ENCODE data around the gene NCKAP5. TPM values are rescaled to one million over a fixed set of nuclear protein-coding genes. Genes with fewer than 3 reads are reported as not detected.
A peak's percentile ranks its signal among the peaks of the same experiment; 100 is the strongest.

NCKAP5 gene
- total RNA-seq, 4 donors from 2014 or later = 2.7 to 11.7 (median 5.6) TPM

DNA sequence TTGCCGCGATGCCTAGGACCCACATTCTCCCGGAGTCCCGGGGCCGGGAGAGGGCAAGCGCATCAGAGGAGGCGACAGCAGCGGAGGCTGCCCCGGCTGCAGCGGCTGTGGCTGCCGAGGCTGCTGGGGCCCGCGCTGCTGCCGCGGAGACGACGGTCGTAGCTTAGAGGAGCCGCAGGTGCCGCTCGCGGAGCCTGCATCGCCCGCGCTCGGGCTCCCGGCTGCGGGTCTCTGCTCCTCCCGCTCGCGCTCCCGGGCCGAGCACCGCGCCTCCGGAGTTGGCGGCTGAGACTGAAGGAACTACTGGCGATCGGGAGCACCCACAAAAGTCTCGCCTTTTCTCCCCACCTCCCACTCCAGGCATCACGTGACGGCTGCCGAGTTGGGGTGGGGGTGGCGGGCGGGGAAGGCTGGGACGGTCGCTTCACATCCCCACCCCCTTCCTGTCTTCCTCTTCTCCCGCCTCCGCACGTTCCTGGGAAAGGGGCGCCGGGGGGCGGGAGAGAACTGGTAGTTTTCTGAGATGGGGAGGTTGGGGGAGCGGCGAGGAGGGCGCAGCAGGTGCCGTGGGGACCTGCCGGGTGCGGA lies 898.3 kb downstream of the NCKAP5 start, which contains the start of gene LYPD1:
Gene LYPD1 (minus strand): TSS at position 298 of the 588 bp plus-strand sequence. CDS start 273 bp downstream, at position 25.
- DNase-seq (ENCODE audit: low spot score in 2 of 2) = no peak
- Histone ChIP-seq H3K9me3 (no peaks in the 10 kb centered on the region), H3K4me3 (peak within 1 kb of the TSS; percentile 36 to 60 (median 53)), H3K36me3 (no peaks in the 10 kb centered on the region), H3K27me3 (peaks cover 3 to 33% of the 10 kb centered on the region in 2 donors), H3K27ac (peak within 1 kb of the TSS in 1 of 4 donors; percentile 29), H3K4me1 (peaks cover 0 to 38% (median 20%) of the 10 kb centered on the region in 4 donors)
- 0 to 2% methylated on average over 25 to 54 of the region's 59 CpGs for WGBS, 2 donors
- TF ChIP-seq EP300 (IDR thresholded peaks at IDR 0.05) (no peak), POLR2A (IDR thresholded peaks at IDR 0.05) (no peak)
- TF ChIP-seq, protein P1, sequence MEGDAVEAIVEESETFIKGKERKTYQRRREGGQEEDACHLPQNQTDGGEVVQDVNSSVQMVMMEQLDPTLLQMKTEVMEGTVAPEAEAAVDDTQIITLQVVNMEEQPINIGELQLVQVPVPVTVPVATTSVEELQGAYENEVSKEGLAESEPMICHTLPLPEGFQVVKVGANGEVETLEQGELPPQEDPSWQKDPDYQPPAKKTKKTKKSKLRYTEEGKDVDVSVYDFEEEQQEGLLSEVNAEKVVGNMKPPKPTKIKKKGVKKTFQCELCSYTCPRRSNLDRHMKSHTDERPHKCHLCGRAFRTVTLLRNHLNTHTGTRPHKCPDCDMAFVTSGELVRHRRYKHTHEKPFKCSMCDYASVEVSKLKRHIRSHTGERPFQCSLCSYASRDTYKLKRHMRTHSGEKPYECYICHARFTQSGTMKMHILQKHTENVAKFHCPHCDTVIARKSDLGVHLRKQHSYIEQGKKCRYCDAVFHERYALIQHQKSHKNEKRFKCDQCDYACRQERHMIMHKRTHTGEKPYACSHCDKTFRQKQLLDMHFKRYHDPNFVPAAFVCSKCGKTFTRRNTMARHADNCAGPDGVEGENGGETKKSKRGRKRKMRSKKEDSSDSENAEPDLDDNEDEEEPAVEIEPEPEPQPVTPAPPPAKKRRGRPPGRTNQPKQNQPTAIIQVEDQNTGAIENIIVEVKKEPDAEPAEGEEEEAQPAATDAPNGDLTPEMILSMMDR (IDR thresholded peaks at IDR 0.05) = no peak

DNA sequence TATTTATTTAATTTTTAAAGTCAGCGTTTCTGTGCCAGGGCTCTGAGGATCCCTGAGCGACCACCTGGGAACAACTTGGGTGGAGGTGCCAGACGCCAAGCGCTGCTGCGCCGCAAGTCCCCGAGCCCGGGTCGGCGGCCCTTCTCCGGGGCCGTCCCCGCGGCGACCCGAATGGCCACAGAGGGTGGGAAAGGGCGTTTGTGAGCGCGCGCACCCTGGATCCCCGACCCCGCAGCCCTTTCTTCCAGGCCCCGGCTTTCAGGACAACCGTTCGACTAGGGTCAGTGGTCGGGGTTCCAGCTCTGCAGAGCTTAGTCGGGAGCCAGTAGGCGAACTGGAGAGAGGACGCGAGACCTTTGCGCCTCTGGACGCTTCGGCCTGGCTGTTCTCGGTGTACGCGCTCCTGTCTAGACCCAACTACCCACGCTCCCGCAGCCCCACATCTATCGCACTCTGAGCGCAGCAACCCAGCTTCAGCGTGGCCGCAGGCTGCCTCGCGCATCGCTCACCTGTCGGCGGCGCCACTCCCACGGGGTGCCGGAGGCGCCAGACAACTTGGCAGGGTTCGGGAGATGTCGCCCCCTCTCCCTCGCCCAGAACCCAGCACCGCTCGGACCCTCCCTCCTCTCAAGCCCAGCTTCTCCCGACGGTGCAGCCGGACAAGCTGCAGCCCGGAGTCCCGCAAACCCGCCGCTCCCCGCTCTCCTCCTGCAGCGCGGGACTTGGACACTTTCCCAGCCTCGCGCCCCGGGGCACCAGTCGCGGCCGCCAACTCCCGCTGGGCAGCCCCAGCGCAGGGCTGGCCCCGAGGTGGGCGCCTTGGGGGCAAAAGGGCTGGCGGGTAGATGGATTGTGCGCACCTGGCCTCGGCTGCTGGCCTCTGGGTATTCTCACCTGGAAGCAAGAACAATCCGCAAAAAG lies 899.0 kb downstream of the NCKAP5 start:
- WGBS, 2 donors = 2 to 3% methylated on average over 49 to 57 of the region's 80 CpGs
- DNase-seq (ENCODE audit: low spot score in 2 of 2) = no peak
- no peak for TF ChIP-seq POLR2A (IDR thresholded peaks at IDR 0.05)
- TF ChIP-seq, protein P1 (IDR thresholded peaks at IDR 0.05) = no peak
- no peak for TF ChIP-seq EP300 (IDR thresholded peaks at IDR 0.05)
- H3K4me3 ChIP-seq = peak overlapping the region; percentile 36 to 60 (median 53)
- H3K27me3 ChIP-seq = peaks cover 3 to 33% of the 10 kb centered on the region in 2 donors
- H3K9me3 ChIP-seq = no peaks in the 10 kb centered on the region
- peaks cover 0 to 38% (median 20%) of the 10 kb centered on the region in 4 donors for H3K4me1 ChIP-seq
- peak overlapping the region in 1 of 4 donors; percentile 29 for H3K27ac ChIP-seq
- no peaks in the 10 kb centered on the region for H3K36me3 ChIP-seq

DNA sequence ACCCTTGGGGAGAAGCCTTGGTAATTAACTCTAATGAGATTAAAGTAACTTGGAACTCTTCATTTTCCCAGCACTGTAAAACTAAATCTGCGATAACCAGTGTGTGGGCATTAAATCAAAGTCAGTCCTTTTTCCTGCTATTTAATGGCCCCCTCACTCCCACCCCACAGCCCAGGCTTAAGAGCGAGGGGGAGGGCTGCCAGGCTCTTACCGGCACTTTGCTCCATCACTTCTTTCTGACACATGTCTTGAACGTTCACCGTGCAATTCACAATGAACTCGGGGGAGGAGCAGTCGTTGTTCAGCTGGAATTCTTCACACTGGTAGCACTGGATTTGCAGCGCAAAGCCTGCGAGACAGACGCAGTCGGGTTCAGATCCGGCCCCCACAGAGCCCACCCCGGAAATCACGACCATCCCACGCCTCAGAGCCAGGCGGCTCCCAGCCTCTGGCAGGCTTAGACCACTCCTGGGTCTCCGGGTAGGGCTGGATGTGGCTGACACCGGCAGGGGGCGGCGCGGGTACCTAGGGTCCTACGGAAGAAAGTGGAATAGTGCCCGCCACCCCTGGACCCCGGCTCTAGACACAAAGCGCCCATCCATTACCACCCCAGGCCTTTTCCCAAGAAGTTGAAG lies 900.0 kb downstream of the NCKAP5 start:
- peak overlapping the region in 3 of 4 donors; percentile 9 to 60 (median 36) for H3K4me3 ChIP-seq
- TF ChIP-seq, protein P1 (IDR thresholded peaks at IDR 0.05) = peak in 1 of 5 experiments; percentile 18
- no peak for TF ChIP-seq EP300 (IDR thresholded peaks at IDR 0.05)
- no peak for TF ChIP-seq POLR2A (IDR thresholded peaks at IDR 0.05)
- H3K4me1 ChIP-seq = peaks cover 0 to 38% (median 20%) of the 10 kb centered on the region in 4 donors
- no peaks in the 10 kb centered on the region for H3K36me3 ChIP-seq
- DNase-seq (ENCODE audit: low spot score in 2 of 2) = no peak
- no peak overlapping the region for H3K27ac ChIP-seq
- 13 to 23% methylated on average over 9 to 22 of the region's 25 CpGs for WGBS, 2 donors
- peaks cover 3 to 33% of the 10 kb centered on the region in 2 donors for H3K27me3 ChIP-seq
- no peaks in the 10 kb centered on the region for H3K9me3 ChIP-seq

DNA sequence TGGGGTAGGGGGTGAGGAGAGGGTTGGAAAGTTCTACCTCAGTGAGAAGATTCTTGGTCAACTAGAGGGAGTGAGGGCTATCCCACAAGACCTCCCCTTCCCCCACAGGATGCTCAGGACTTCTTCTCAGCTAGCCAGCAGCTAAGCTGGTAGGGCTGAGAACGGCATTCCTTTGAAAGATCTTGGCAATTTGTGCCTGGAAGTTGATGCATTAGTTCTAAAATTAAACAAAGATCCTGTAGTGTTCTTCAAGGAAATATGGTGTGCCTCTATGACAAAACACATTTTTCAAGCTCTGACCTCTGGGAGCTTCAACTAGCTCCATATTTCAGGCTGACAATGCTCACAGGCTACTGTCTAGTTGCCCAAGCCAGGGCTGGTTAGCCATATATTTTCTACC lies 900.6 kb downstream of the NCKAP5 start:
- DNase-seq (ENCODE audit: low spot score in 2 of 2) = no peak
- peaks cover 3 to 33% of the 10 kb centered on the region in 2 donors for H3K27me3 ChIP-seq
- TF ChIP-seq EP300 (IDR thresholded peaks at IDR 0.05) (no peak), POLR2A (IDR thresholded peaks at IDR 0.05) (no peak)
- TF ChIP-seq, protein P1 (IDR thresholded peaks at IDR 0.05) = no peak

More for the DNA sequence above, 900.6 kb downstream of the NCKAP5 start:
- no peak overlapping the region for H3K27ac ChIP-seq
- 32 to 42% methylated on average over 1 of the region's 1 CpG for WGBS, 2 donors
- H3K36me3 ChIP-seq = no peaks in the 10 kb centered on the region
- H3K4me3 ChIP-seq = no peak overlapping the region
- peaks cover 0 to 38% (median 20%) of the 10 kb centered on the region in 4 donors for H3K4me1 ChIP-seq
- no peaks in the 10 kb centered on the region for H3K9me3 ChIP-seq
